Ramos (cell line): ENCODE results near the gene OSCP1.

Source experiments
- in situ Hi-C: fragments of 300-500 bp; cut with MboI; formaldehyde crosslinking; loops from one replicate; pipeline ENCODE4 v1.14.3; 2022; ENCODE audit warnings: low sequenced_read_pairs; ENCODE audit not compliant: unreplicated experiment

OSCP1 gene

GRCh38 chr1:36386265-36387140, 63.7 kb downstream of the OSCP1 start:
- in situ Hi-C loops = no loop called here

GRCh38 chr1:36385410-36386264, 64.6 kb downstream of the OSCP1 start, which contains the start of gene STK40:
Gene STK40 (minus strand): TSS chr1:36385924. CDS start chr1:36361332, 24,592 bp downstream.
- in situ Hi-C loops = no loop called here

GRCh38 chr1:36384542-36385409, 65.5 kb downstream of the OSCP1 start:
- in situ Hi-C loops = no loop called here

GRCh38 chr1:36383240-36383639, 67.0 kb downstream of the OSCP1 start:
- in situ Hi-C loops = no loop called here

GRCh38 chr1:36382669-36383068, 67.6 kb downstream of the OSCP1 start:
- in situ Hi-C loops = no loop called here

- in situ Hi-C loops = no loop called here
Observed at GRCh38 chr1:36382231-36382630, 68.0 kb downstream of the OSCP1 start.

- in situ Hi-C loops = no loop called here
Observed at GRCh38 chr1:36381405-36381804, 68.8 kb downstream of the OSCP1 start.

- in situ Hi-C loops = no loop called here
Observed at GRCh38 chr1:36380782-36381181, 69.5 kb downstream of the OSCP1 start.

- in situ Hi-C loops = no loop called here
Observed at GRCh38 chr1:36380143-36380619, 70.1 kb downstream of the OSCP1 start.

GRCh38 chr1:36377791-36378492, 72.3 kb downstream of the OSCP1 start:
- in situ Hi-C loops = no loop called here

GRCh38 chr1:36372617-36373016, 77.6 kb downstream of the OSCP1 start:
- in situ Hi-C loops = no loop called here

- in situ Hi-C loops = no loop called here
Observed at GRCh38 chr1:36369061-36369861, 81.0 kb downstream of the OSCP1 start.
